PC-3 (cell line): ENCODE results near the gene PRLR. TPM values are rescaled to one million over a fixed set of nuclear protein-coding genes. Genes with fewer than 3 reads are reported as not detected.

Experiments used
- ATAC-seq: fragments of 200-7000 bp; cut with Tn5 transposase; 2 replicates; pipeline ENCODE4 v1.9.1; 2020; ENCODE audit warnings: mild to moderate bottlenecking, moderate library complexity
- BruUV-seq: library from RNA; stranded (reverse); fragments of 400-500 nt; replicated peaks from 2 replicates; lab custom pipeline; 2021; lab: Mats Ljungman, UMichigan
- CTCF ChIA-PET: fragments of 300-600 bp; sonication (Branson Sonifier 250); formaldehyde crosslinking; loops from one replicate; lab custom pipeline; 2022; ENCODE audit warnings: antibody characterized with exemption; lab: Charles Lee
- POLR2A ChIA-PET: fragments of 300-600 bp; sonication (Branson Sonifier 250); formaldehyde crosslinking; loops from one replicate; lab custom pipeline; 2022; ENCODE audit warnings: antibody characterized with exemption; ENCODE audit not compliant: unreplicated experiment; lab: Charles Lee
- DNase-seq: peaks from one replicate; pipeline ENCODE4 v3.0.0-alpha.2; 2015
- H2AFZ ChIP-seq: fragments of 300-600 bp; sonication (generic); 2 replicates; pipeline ENCODE4 v1.6.0; 2016; ENCODE audit warnings: antibody characterized with exemption, low read length
- H3F3A ChIP-seq: fragments of 300-600 bp; sonication (generic); one replicate; pipeline ENCODE4 v1.6.0; 2017; ENCODE audit warnings: antibody characterized with exemption, low read length, control low read depth, mild to moderate bottlenecking; ENCODE audit not compliant: unreplicated experiment
- H3K27ac ChIP-seq: fragments of 300-600 bp; sonication (generic); 2 replicates; pipeline ENCODE4 v1.5.1; 2016; ENCODE audit warnings: mild to moderate bottlenecking, low read length
- H3K27me3 ChIP-seq: fragments of 300-600 bp; sonication (generic); 2 replicates; pipeline ENCODE4 v1.6.1; 2016; ENCODE audit warnings: low read length, mixed read lengths
- H3K36me3 ChIP-seq: fragments of 300-600 bp; sonication (generic); 2 replicates; pipeline ENCODE4 v1.6.1; 2016; ENCODE audit warnings: low read depth, mixed run types, low read length, mixed read lengths
- H3K4me1 ChIP-seq: fragments of 300-600 bp; sonication (generic); 2 replicates; pipeline ENCODE4 v1.5.1; 2016; ENCODE audit warnings: low read length; ENCODE audit not compliant: insufficient read depth
- H3K4me2 ChIP-seq: fragments of 300-600 bp; sonication (generic); 2 replicates; pipeline ENCODE4 v1.6.0; 2016; ENCODE audit warnings: low read length
- H3K4me3 ChIP-seq: fragments of 300-600 bp; sonication (generic); 2 replicates; pipeline ENCODE4 v1.5.1; 2016; ENCODE audit warnings: mild to moderate bottlenecking, low read length, mixed read lengths
- H3K79me2 ChIP-seq: fragments of 300-600 bp; sonication (generic); 2 replicates; pipeline ENCODE4 v1.6.1; 2017; ENCODE audit warnings: low read length, mixed read lengths
- H3K9ac ChIP-seq: fragments of 300-600 bp; sonication (generic); 2 replicates; pipeline ENCODE4 v1.6.0; 2016; ENCODE audit warnings: mild to moderate bottlenecking, low read length
- H3K9me2 ChIP-seq: fragments of 300-600 bp; sonication (generic); replicated peaks from 2 replicates; pipeline ENCODE4 v1.6.1; 2016; ENCODE audit warnings: mixed run types, low read length, mixed read lengths
- H3K9me3 ChIP-seq: fragments of 300-600 bp; sonication (generic); 2 replicates; pipeline ENCODE4 v1.6.1; 2016; ENCODE audit warnings: low read length, mixed read lengths
- H4K20me1 ChIP-seq: fragments of 300-600 bp; sonication (generic); 2 replicates; pipeline ENCODE4 v1.6.1; 2016; ENCODE audit warnings: low read length, mixed read lengths
- EZH2 ChIP-seq: fragments of 300-600 bp; sonication (generic); IDR thresholded peaks from one replicate; pipeline ENCODE4 v1.6.1; 2017; ENCODE audit warnings: antibody characterized with exemption, mild to moderate bottlenecking, low read length; ENCODE audit not compliant: unreplicated experiment
- EZH2phosphoT487 ChIP-seq: fragments of 300-600 bp; sonication (generic); IDR thresholded peaks from 2 replicates; pipeline ENCODE4 v1.6.1; 2018; ENCODE audit warnings: mild to moderate bottlenecking, antibody characterized with exemption, low read length, borderline replicate concordance
- intact Hi-C: fragments of 100-400 bp; cut with micrococcal nuclease; formaldehyde crosslinking; loops from 2 replicates; pipeline ENCODE4 v1.9.0; 2023
- total RNA-seq: library from RNA; depleted of rRNA; stranded (reverse); fragments of >200 nt; gene quantifications from 2 replicates; pipeline ENCODE4 v1.2.3, GENCODE V29; 2014
- TF ChIP-seq, protein P1 (sequence below): fragments of 300-600 bp; sonication (generic); conservative IDR thresholded peaks from 2 replicates; pipeline ENCODE4 v1.5.1; 2017; ENCODE audit warnings: antibody characterized with exemption, low read depth, mild to moderate bottlenecking, low read length

Gene PRLR
- total RNA-seq, 1 experiment from 2014 or later: 0.29 TPM

DNA sequence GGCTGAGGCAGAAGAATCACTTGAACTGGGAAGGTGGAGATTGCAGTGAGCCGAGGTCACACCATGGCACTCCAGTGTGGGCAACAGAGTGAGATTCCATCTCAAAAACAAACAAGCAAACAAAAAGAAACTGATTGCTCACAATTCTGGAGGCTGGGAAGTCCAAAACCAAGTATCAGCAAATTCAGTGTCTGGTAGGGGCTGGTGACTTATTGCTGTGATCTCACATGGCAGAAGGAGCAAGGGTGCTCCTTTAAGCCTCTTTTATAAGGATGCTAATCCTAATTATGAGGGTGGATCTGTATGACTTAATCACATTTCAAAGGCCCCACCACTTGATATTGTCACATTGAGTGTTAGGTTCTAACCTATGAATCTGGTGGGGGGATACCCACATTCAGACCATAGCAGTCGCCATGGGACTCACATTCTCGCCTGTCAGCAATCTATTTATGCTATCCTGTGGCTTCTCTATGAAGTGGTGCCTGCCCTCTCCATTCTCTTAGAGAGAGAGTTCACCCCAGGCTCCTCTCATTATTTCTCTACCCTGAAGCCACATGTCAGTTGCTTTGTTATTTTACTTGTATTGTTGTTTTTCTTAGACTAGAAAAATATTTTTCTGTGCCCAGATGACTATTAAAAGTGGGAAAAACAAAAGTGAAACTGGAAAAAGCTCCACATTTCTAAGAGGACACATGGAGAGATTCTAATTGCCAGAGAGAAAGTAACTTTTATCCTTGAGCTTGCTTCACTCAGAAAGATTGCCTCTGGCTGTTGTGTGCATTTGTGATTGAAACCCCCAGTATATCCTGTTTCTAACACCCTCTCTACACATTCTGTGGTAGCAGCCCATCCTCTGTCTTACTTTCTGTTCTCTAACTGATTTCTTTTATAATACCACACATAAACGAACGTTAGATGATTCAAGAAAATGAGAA lies 18.8 kb upstream of the PRLR start:
- Histone ChIP-seq H3K4me3 (peak overlapping the region; percentile 45), H3K9me3 (0 out of 2 replicates have a peak, but pooled peaks cover 11% of the 10 kb centered on the region), H3K4me1 (peaks cover 8% of the 10 kb centered on the region), H3K9me2 (no peaks in the 10 kb centered on the region), H3F3A (no peaks in the 10 kb centered on the region), H2AFZ (peak overlapping the region; percentile 61), H3K27ac (no peak overlapping the region), H3K4me2 (peak overlapping the region; percentile 70), H3K27me3 (0 out of 2 replicates have a peak, but pooled peaks cover 2% of the 10 kb centered on the region), H4K20me1 (no peaks in the 10 kb centered on the region), H3K79me2 (no peaks in the 10 kb centered on the region), H3K36me3 (no peaks in the 10 kb centered on the region), H3K9ac (no peak overlapping the region)
- ChIA-PET POLR2A (no interaction called here), CTCF (no interaction called here)
- BruUV-seq: no TSS peak
- DNase-seq (no peak), ATAC-seq (no peak)
- TF ChIP-seq, protein P1, sequence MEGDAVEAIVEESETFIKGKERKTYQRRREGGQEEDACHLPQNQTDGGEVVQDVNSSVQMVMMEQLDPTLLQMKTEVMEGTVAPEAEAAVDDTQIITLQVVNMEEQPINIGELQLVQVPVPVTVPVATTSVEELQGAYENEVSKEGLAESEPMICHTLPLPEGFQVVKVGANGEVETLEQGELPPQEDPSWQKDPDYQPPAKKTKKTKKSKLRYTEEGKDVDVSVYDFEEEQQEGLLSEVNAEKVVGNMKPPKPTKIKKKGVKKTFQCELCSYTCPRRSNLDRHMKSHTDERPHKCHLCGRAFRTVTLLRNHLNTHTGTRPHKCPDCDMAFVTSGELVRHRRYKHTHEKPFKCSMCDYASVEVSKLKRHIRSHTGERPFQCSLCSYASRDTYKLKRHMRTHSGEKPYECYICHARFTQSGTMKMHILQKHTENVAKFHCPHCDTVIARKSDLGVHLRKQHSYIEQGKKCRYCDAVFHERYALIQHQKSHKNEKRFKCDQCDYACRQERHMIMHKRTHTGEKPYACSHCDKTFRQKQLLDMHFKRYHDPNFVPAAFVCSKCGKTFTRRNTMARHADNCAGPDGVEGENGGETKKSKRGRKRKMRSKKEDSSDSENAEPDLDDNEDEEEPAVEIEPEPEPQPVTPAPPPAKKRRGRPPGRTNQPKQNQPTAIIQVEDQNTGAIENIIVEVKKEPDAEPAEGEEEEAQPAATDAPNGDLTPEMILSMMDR: no peak
- no peak for TF ChIP-seq EZH2
- no peak for TF ChIP-seq EZH2phosphoT487
- intact Hi-C loops: no loop called here

DNA sequence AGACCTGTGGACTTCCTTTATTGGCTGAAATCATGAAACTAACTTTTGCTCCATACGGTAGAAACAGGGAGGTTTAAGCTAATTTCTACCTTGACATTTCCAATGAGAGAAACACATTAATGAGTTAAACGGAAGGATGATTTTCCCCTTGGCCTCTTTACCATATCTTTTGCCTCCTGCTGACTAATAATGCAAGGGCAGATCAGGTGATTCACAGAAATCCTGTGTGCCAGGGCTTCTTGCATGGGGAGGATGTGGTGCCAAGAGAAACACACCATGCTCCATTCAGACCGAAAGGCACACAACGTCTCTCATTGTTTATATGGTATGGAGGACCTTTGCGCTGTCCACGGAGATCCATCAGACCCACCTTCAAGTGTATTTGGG lies 17.4 kb upstream of the PRLR start:
- BruUV-seq: no TSS peak
- POLR2A ChIA-PET: no interaction called here

More for the DNA sequence above, 17.4 kb upstream of the PRLR start:
- Histone ChIP-seq H4K20me1 (no peaks in the 10 kb centered on the region), H3F3A (no peaks in the 10 kb centered on the region), H3K79me2 (no peaks in the 10 kb centered on the region), H3K36me3 (no peaks in the 10 kb centered on the region), H3K9ac (no peak overlapping the region), H3K4me2 (no peak overlapping the region), H3K4me3 (no peak overlapping the region), H3K9me2 (no peaks in the 10 kb centered on the region), H3K27me3 (peaks cover 17% of the 10 kb centered on the region), H3K9me3 (no peaks in the 10 kb centered on the region), H3K4me1 (peaks cover 8% of the 10 kb centered on the region), H2AFZ (0 out of 2 replicates have a peak overlapping the region, but pooled peaks have one; percentile 19), H3K27ac (no peak overlapping the region)
- DNase-seq (peak; percentile 53), ATAC-seq (no peak)
- CTCF ChIA-PET: no interaction called here
- intact Hi-C loops: no loop called here
- TF ChIP-seq EZH2phosphoT487 (no peak), EZH2 (no peak)
- TF ChIP-seq, protein P1: no peak
